Anterior cingulate cortex (tissue), 58 donors: ENCODE results near the gene RIN1.

Experiments used
- DNase-seq, 58 donors: peaks; one replicate each; lab custom pipeline; 2025; lab: John Stamatoyannopoulos, UW

RIN1 gene

GRCh38 chr11:66335531-66336233 is 552 bp downstream of the RIN1 start:
- DNase-seq: peak in 2 of 58 donors; percentile 18 to 25

GRCh38 chr11:66334605-66335442 is 1.4 kb downstream of the RIN1 start:
- DNase-seq: no peak

- DNase-seq: no peak
These were observed 2.2 kb downstream of the RIN1 start for GRCh38 chr11:66333896-66334604.

- DNase-seq: no peak
These were observed 2.9 kb downstream of the RIN1 start for GRCh38 chr11:66333220-66333877.

- DNase-seq: no peak
These were observed 3.6 kb downstream of the RIN1 start for GRCh38 chr11:66332371-66333219.

GRCh38 chr11:66331542-66332370 is 4.5 kb downstream of the RIN1 start:
- DNase-seq: no peak

- DNase-seq: no peak
These were observed 5.3 kb downstream of the RIN1 start for GRCh38 chr11:66330931-66331330.

GRCh38 chr11:66329165-66329673 is 7.0 kb downstream of the RIN1 start:
- DNase-seq: no peak

- peak in 54 of 58 donors; percentile 20 to 84 (median 57) for DNase-seq
These were observed 7.7 kb downstream of the RIN1 start for GRCh38 chr11:66328302-66329144.

- no peak for DNase-seq
These were observed 8.3 kb downstream of the RIN1 start for GRCh38 chr11:66328031-66328301.

GRCh38 chr11:66327171-66328030 is 8.8 kb downstream of the RIN1 start:
- DNase-seq: no peak

- no peak for DNase-seq
These were observed 9.7 kb downstream of the RIN1 start for GRCh38 chr11:66326261-66327111.

- DNase-seq: no peak
These were observed 11.0 kb downstream of the RIN1 start for GRCh38 chr11:66325263-66325671.

- no peak for DNase-seq
These were observed 11.6 kb downstream of the RIN1 start for GRCh38 chr11:66324664-66325063.

- DNase-seq: no peak
These were observed 12.6 kb downstream of the RIN1 start for GRCh38 chr11:66323684-66324083.
